Fibroblast of lung (primary cell): ENCODE data around the gene GET4. TPM values are rescaled to one million over a fixed set of nuclear protein-coding genes. Genes with fewer than 3 reads are reported as not detected.

Experiments
- DNase-seq, 2 donors: peaks; one replicate each; pipeline versions ENCODE4 v3.0.0 to v3.0.0-alpha.2; 2010; ENCODE audit warnings: low read depth in 2 of 2
- H2AFZ ChIP-seq: 2 replicates; pipeline ENCODE4 v1.5.1; 2012; ENCODE audit warnings: low read length, control low read depth, inconsistent platforms
- H3K27ac ChIP-seq: 2 replicates; pipeline ENCODE4 v1.5.1; 2011; ENCODE audit warnings: low read length, control low read depth; ENCODE audit not compliant: insufficient read depth
- H3K27me3 ChIP-seq: 2 replicates; pipeline ENCODE4 v1.5.1; 2011; ENCODE audit warnings: mild to moderate bottlenecking, low read length; ENCODE audit not compliant: control insufficient read depth, insufficient read depth
- H3K36me3 ChIP-seq: 2 replicates; pipeline ENCODE4 v1.5.1; 2011; ENCODE audit warnings: low read length; ENCODE audit not compliant: control insufficient read depth, insufficient read depth
- H3K4me1 ChIP-seq: 2 replicates; pipeline ENCODE4 v1.5.1; 2011; ENCODE audit warnings: low read length; ENCODE audit not compliant: control insufficient read depth, insufficient read depth; ENCODE audit errors: extremely low read depth
- H3K4me2 ChIP-seq: 2 replicates; pipeline ENCODE4 v1.5.1; 2011; ENCODE audit warnings: low read length, control low read depth; ENCODE audit not compliant: insufficient read depth; ENCODE audit errors: extremely low read depth
- H3K4me3 ChIP-seq, 4 experiments: fragments of 200-600 bp in 1 of 4; sonication (generic) in 1 of 4; replicated peaks in 1 of 4; 2 replicates each; pipeline ENCODE4 v1.5.1; 2011 to 2016; ENCODE audit warnings: low read length in 4 of 4, low read depth in 3 of 4, mild to moderate bottlenecking in 3 of 4, control low read depth in 2 of 4, inconsistent platforms in 1 of 4, mixed read lengths in 1 of 4; ENCODE audit not compliant: insufficient read depth in 1 of 4; ENCODE audit errors: control extremely low read depth in 1 of 4
- H3K79me2 ChIP-seq: 2 replicates; pipeline ENCODE4 v1.5.1; 2012; ENCODE audit warnings: mild to moderate bottlenecking, low read length, inconsistent platforms; ENCODE audit not compliant: control insufficient read depth, insufficient read depth
- H3K9ac ChIP-seq: 2 replicates; pipeline ENCODE4 v1.5.1; 2011; ENCODE audit warnings: mild to moderate bottlenecking, low read length, control low read depth; ENCODE audit not compliant: insufficient read depth
- H3K9me3 ChIP-seq: 2 replicates; pipeline ENCODE4 v1.5.1; 2012; ENCODE audit warnings: low read depth, low read length; ENCODE audit not compliant: control insufficient read depth, insufficient read depth
- H4K20me1 ChIP-seq: 2 replicates; pipeline ENCODE4 v1.5.1; 2011; ENCODE audit warnings: low read length; ENCODE audit not compliant: control insufficient read depth, insufficient read depth; ENCODE audit errors: extremely low read depth
- EZH2 ChIP-seq: IDR thresholded peaks from 2 replicates; pipeline ENCODE4 v1.5.1; 2012; ENCODE audit warnings: low read length, control low read depth, mild to moderate bottlenecking; ENCODE audit errors: missing control alignments
- polyA plus RNA-seq, 2 donors: library from polyadenylated mRNA; depleted of rRNA in 1 of 2; stranded (reverse) in 1 of 2; unstranded in 1 of 2; fragments of >200 nt; gene quantifications; 2 replicates each; pipeline ENCODE4 v1.2.1, GENCODE V29; 2011 to 2012; ENCODE audit warnings: missing spikeins in 1 of 2
- total RNA-seq: library from RNA; depleted of rRNA; stranded (reverse); fragments of >200 nt; gene quantifications from 2 replicates; pipeline ENCODE4 v1.2.1, GENCODE V29; 2014
- TF ChIP-seq, protein P1 (sequence below), 2 donors: IDR thresholded peaks in 1 of 2; conservative IDR thresholded peaks in 1 of 2; 1 replicate in 1 of 2; 2 replicates in 1 of 2; pipeline ENCODE4 v1.5.1; 2011 to 2012; ENCODE audit warnings: low read length in 2 of 2, control low read depth in 1 of 2, inconsistent platforms in 1 of 2, low read depth in 1 of 2, mild to moderate bottlenecking in 1 of 2

Gene GET4
- total and polyA plus RNA-seq, 2 donors (not counting 1 experiment from before 2014, with no cell fraction given): 13.4 to 23.1 TPM

DNA sequence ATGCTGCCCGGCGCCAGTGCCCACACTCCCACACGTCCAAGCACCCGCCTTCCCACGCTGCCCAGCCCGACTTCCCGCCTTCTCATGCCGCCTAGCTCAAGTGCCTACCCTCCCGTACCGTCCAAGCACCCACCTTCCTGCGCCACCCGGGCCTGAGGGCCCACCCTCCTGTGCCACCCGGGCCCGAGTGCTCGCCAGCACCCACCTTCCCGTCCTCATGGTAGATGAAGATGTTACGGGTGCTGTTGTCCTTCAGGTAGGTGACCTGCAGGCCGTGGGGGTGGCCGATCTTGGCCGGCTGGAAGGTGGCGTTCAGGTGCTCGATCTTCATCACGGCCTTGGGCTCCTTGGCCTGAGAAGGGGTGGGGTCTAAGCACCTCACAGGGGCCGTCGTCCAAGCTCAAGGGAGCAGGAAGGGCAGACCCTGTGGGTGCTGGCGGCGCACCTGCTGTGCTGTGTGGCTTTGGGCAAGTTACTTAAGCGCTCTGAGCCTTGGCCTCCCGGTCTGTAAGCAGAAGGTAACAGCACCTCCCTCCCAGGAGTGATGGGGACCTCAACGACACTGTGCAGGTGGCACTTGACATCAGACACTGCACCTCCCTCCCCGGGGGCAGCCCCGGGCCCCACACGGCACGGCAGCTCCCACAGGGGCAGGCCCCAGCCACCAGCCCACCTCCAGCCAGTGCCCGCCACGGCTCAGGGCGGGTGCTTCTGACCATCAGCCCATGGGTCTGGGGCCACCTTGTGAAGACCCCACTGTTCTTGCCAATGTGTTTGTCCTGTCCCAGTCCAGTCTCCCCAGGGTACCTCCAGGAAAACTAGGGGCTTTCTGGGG lies 27.8 kb downstream of the GET4 start:
- no peak overlapping the region for H3K27ac ChIP-seq

DNA sequence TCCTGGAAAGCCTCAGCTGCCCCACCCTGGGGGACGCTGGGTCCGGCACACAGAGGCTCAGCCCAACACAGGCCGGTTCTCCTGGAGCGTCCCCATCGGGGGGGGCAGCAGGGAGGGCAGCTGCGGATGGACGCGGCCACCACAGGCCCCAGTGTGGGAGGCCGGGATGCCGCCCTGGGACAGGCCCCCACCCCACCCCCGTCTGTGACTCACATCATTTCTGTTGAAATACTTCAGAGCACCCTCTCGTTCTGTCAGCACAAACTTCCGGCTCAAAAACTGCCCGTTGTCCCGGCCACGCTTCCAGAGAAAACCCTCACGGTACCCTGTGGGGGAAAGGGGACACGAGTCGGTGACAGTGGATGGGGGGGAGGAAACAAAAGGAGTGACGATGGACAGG lies 28.5 kb downstream of the GET4 start:
- peak; percentile 42 to 58 for DNase-seq
- Histone ChIP-seq H3K27ac (no peak overlapping the region), H3K4me2 (peak overlapping the region; percentile 72), H2AFZ (no peak overlapping the region), H3K4me3 (peak overlapping the region in 1 of 4 experiments; percentile 25), H3K4me1 (peaks cover 9% of the 10 kb centered on the region), H3K9me3 (no peaks in the 10 kb centered on the region), H3K27me3 (peaks cover 5% of the 10 kb centered on the region), H3K79me2 (no peaks in the 10 kb centered on the region), H3K36me3 (no peaks in the 10 kb centered on the region), H3K9ac (peak overlapping the region; percentile 44), H4K20me1 (no peaks in the 10 kb centered on the region)
- TF ChIP-seq, protein P1, sequence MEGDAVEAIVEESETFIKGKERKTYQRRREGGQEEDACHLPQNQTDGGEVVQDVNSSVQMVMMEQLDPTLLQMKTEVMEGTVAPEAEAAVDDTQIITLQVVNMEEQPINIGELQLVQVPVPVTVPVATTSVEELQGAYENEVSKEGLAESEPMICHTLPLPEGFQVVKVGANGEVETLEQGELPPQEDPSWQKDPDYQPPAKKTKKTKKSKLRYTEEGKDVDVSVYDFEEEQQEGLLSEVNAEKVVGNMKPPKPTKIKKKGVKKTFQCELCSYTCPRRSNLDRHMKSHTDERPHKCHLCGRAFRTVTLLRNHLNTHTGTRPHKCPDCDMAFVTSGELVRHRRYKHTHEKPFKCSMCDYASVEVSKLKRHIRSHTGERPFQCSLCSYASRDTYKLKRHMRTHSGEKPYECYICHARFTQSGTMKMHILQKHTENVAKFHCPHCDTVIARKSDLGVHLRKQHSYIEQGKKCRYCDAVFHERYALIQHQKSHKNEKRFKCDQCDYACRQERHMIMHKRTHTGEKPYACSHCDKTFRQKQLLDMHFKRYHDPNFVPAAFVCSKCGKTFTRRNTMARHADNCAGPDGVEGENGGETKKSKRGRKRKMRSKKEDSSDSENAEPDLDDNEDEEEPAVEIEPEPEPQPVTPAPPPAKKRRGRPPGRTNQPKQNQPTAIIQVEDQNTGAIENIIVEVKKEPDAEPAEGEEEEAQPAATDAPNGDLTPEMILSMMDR (conservative IDR thresholded peaks at IDR 0.05 in 1 of 2, IDR thresholded peaks at IDR 0.05 in 1 of 2; ENCODE audit: low read depth in 1 of 2, low read length in 2 of 2): no peak
- no peak for TF ChIP-seq EZH2

More for the DNA sequence above, 27.8 kb downstream of the GET4 start:
- Histone ChIP-seq H3K27me3 (peaks cover 5% of the 10 kb centered on the region), H3K79me2 (no peaks in the 10 kb centered on the region), H3K4me2 (peak overlapping the region; percentile 72), H2AFZ (no peak overlapping the region), H3K9me3 (no peaks in the 10 kb centered on the region), H4K20me1 (no peaks in the 10 kb centered on the region), H3K36me3 (no peaks in the 10 kb centered on the region), H3K4me1 (peaks cover 9% of the 10 kb centered on the region), H3K9ac (peak overlapping the region; percentile 44), H3K4me3 (no peak overlapping the region)
- TF ChIP-seq, protein P1 (conservative IDR thresholded peaks at IDR 0.05 in 1 of 2, IDR thresholded peaks at IDR 0.05 in 1 of 2; ENCODE audit: low read depth in 1 of 2, low read length in 2 of 2): no peak
- no peak for TF ChIP-seq EZH2
- DNase-seq: no peak

DNA sequence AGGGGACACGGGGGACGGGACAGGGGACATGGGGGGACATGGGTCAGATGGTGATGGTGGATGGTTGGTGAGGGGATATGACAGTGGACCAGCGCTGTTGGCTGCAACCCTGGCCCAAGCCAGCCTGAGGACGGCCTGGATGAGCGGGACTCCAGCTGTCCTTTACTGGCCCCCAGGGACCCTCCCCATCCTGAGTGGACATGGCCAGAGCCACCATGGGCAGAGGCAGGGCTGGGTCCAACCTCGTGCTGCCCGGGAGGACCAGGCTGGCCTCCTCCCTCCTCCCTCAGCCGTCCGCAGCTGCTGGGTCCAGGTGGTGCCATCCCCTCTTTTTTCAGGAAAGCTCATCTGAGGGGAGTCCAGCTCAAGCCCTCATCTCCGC lies 30.4 kb downstream of the GET4 start:
- Histone ChIP-seq H3K4me1 (peaks cover 6% of the 10 kb centered on the region), H3K9ac (no peak overlapping the region), H3K4me3 (no peak overlapping the region), H3K79me2 (no peaks in the 10 kb centered on the region), H3K27me3 (peaks cover 5% of the 10 kb centered on the region), H2AFZ (no peak overlapping the region), H4K20me1 (no peaks in the 10 kb centered on the region), H3K9me3 (no peaks in the 10 kb centered on the region), H3K4me2 (no peak overlapping the region), H3K36me3 (no peaks in the 10 kb centered on the region), H3K27ac (no peak overlapping the region)
- no peak for TF ChIP-seq EZH2
- TF ChIP-seq, protein P1 (conservative IDR thresholded peaks at IDR 0.05 in 1 of 2, IDR thresholded peaks at IDR 0.05 in 1 of 2; ENCODE audit: low read depth in 1 of 2, low read length in 2 of 2): no peak
- DNase-seq: no peak
